HEK293T (cell line): ENCODE results near the gene IMPG1.

ENCODE experiments used
- ARNT ChIP-seq: fragments of 450-650 bp; IDR thresholded peaks from 2 replicates; pipeline ENCODE4 v1.6.1; 2017; ENCODE audit warnings: mild to moderate bottlenecking
- BHLHE40 ChIP-seq: fragments of 450-650 bp; IDR thresholded peaks from 2 replicates; pipeline ENCODE4 v1.6.1; 2016; ENCODE audit warnings: mild to moderate bottlenecking, moderate library complexity, borderline replicate concordance
- ELF4 ChIP-seq: fragments of 450-650 bp; IDR thresholded peaks from 2 replicates; pipeline ENCODE4 v1.6.1; 2017; ENCODE audit warnings: antibody characterized with exemption
- FOXA1 ChIP-seq: fragments of 450-650 bp; IDR thresholded peaks from 2 replicates; pipeline ENCODE4 v1.6.1; 2016; ENCODE audit warnings: mild to moderate bottlenecking
- FOXK2 ChIP-seq: fragments of 450-650 bp; IDR thresholded peaks from 2 replicates; pipeline ENCODE4 v1.6.1; 2016; ENCODE audit warnings: mild to moderate bottlenecking
- FOXM1 ChIP-seq: fragments of 450-650 bp; IDR thresholded peaks from 2 replicates; pipeline ENCODE4 v1.6.1; 2017; ENCODE audit warnings: mild to moderate bottlenecking, borderline replicate concordance
- HDGF ChIP-seq: fragments of 450-650 bp; IDR thresholded peaks from 2 replicates; pipeline ENCODE4 v1.6.1; 2017; ENCODE audit warnings: antibody characterized with exemption, borderline replicate concordance
- L3MBTL2 ChIP-seq: fragments of 450-650 bp; conservative IDR thresholded peaks from 2 replicates; pipeline ENCODE4 v1.6.1; 2016; ENCODE audit warnings: mild to moderate bottlenecking
- NFRKB ChIP-seq: fragments of 450-650 bp; IDR thresholded peaks from 2 replicates; pipeline ENCODE4 v1.6.1; 2016; ENCODE audit warnings: mild to moderate bottlenecking, moderate library complexity
- TARDBP ChIP-seq: fragments of 450-650 bp; IDR thresholded peaks from 2 replicates; pipeline ENCODE4 v1.6.1; 2016
- ZNF384 ChIP-seq: fragments of 450-650 bp; IDR thresholded peaks from 2 replicates; pipeline ENCODE4 v1.6.1; 2016

- TF ChIP-seq ZNF384 (no peak), ARNT (no peak), TARDBP (no peak), FOXM1 (no peak), BHLHE40 (no peak), HDGF (no peak), ELF4 (no peak), FOXK2 (no peak), NFRKB (no peak), FOXA1 (no peak), L3MBTL2 (no peak)
Measured at GRCh38 chr6:75986935-75987334, 85.5 kb downstream of the IMPG1 start.
